ENCODE measurements around the gene E2F4.

Gene E2F4

GRCh38 chr16:67210069-67210937 lies 18.3 kb downstream of the E2F4 start:
- no peak for DNase-seq

- DNase-seq, result no peak
These were observed 19.7 kb downstream of the E2F4 start for GRCh38 chr16:67211674-67212073.

- no peak for DNase-seq
These were observed 20.8 kb downstream of the E2F4 start for GRCh38 chr16:67212766-67213165.

- DNase-seq, result no peak
These were observed 21.5 kb downstream of the E2F4 start for GRCh38 chr16:67213197-67214019.

GRCh38 chr16:67215706-67216105 lies 23.8 kb downstream of the E2F4 start:
- DNase-seq, result no peak

GRCh38 chr16:67216612-67217490 lies 24.9 kb downstream of the E2F4 start:
- no peak for DNase-seq

GRCh38 chr16:67223992-67224391 lies 32.0 kb downstream of the E2F4 start:
- DNase-seq, result no peak

GRCh38 chr16:67226295-67226803 lies 34.4 kb downstream of the E2F4 start:
- peak in 1 of 2 experiments; percentile 62 for DNase-seq

GRCh38 chr16:67226804-67227566 lies 35.0 kb downstream of the E2F4 start, which contains the start of gene TMEM208:
Gene TMEM208, plus strand, starts transcription at chr16:67227130. Its CDS starts 89 bp downstream, at chr16:67227219.
- DNase-seq, result peak; percentile 99

- DNase-seq, result no peak
These were observed 35.6 kb downstream of the E2F4 start for GRCh38 chr16:67227567-67227921.

- DNase-seq, result no peak
These were observed 36.3 kb downstream of the E2F4 start for GRCh38 chr16:67228034-67228785.

- no peak for DNase-seq
These were observed 37.0 kb downstream of the E2F4 start for GRCh38 chr16:67228905-67229304.

GRCh38 chr16:67229906-67230808 lies 38.2 kb downstream of the E2F4 start:
- DNase-seq, result no peak

GRCh38 chr16:67230809-67231660 lies 39.1 kb downstream of the E2F4 start:
- DNase-seq, result no peak

GRCh38 chr16:67233596-67233995 lies 41.6 kb downstream of the E2F4 start:
- no peak for DNase-seq

- DNase-seq, result no peak
These were observed 42.2 kb downstream of the E2F4 start for GRCh38 chr16:67234180-67234597.

GRCh38 chr16:67235816-67236562 lies 44.0 kb downstream of the E2F4 start:
- DNase-seq, result no peak

All from NCI-H524 (cell line).